NCI-H2029 (cell line): Measurements from ENCODE around the gene BRI3BP.
"Not testable (repeated sequence)": the region's sequence is repeated elsewhere in the genome, so short reads cannot be mapped to it uniquely, and the experiment has no call there.

ENCODE experiments used
- DNase-seq: peaks from one replicate; lab custom pipeline; 2025; lab: John Stamatoyannopoulos, UW

BRI3BP gene

GRCh38 chr12:124972211-124972610 is 21.2 kb upstream of the BRI3BP start:
- DNase-seq: no peak

DNA sequence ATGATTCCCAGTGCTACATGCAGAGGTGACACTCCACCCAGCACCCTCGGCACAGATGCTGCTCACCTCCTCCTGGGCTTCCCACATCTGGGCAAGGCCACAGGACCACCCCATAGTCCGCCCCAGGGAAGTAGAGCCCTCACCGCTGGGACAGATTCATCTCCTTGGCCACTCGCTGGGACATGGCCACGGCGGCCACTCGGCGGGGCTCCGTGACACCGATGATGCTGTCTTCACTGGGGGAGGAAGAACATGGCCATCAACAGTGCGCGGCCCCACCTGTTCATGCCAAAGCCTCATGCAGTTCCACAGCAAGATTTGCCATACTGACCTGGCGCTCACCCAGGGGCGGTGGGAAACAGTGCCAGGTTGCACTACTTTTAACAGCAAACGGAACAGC is 18.2 kb upstream of the BRI3BP start:
- no peak for DNase-seq

DNA sequence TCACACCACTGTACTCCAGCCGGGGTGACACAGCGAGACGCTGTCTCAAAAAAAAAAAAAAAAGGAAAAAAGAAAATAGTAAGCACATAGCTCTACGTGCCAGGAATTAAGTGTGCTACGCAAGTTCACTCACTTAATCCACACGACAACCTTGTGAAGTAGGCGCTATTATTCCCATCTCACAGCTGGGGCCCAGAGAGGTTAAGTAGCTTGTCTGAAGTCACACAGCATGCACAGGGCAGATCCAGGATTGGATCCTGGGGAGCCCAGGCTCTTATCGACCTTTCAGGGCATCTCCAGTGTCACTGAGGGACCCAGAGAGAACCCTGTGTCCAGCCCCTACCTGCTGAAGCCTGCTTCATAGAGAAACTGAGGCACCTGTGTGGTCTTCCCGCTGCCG is 16.4 kb upstream of the BRI3BP start:
- no peak for DNase-seq

- DNase-seq: no peak
Observed at GRCh38 chr12:124979568-124979967, 13.9 kb upstream of the BRI3BP start.

GRCh38 chr12:124980098-124980892 is 13.2 kb upstream of the BRI3BP start:
- no peak for DNase-seq

GRCh38 chr12:124986876-124987275 is 6.6 kb upstream of the BRI3BP start:
- not testable (repeated sequence) for DNase-seq

GRCh38 chr12:124992874-124993625 is 395 bp upstream of the BRI3BP start:
- peak; percentile 56 for DNase-seq

GRCh38 chr12:124994437-124994975 is 1.1 kb downstream of the BRI3BP start:
- no peak for DNase-seq

- DNase-seq: no peak
Observed at GRCh38 chr12:124995200-124995961, 1.9 kb downstream of the BRI3BP start.

DNA sequence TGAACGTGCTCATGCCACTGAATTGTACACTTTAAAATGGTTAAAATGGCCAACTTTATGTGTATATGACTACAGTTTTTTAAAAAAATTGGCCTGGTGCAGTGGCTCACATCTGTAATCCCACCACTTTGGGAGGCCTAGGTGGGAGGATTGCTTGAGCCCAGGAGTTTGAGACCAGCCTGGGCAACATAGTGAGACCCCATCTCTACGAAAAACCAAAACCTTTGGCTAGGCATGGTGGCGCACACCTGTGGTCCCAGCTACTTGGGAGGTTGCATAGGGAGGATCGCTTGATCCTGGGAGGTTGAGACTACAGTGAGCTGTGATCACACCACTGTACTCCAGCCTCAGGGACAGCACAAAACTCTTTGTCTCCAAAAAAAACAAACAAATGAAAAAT is 5.3 kb downstream of the BRI3BP start:
- no peak for DNase-seq

DNA sequence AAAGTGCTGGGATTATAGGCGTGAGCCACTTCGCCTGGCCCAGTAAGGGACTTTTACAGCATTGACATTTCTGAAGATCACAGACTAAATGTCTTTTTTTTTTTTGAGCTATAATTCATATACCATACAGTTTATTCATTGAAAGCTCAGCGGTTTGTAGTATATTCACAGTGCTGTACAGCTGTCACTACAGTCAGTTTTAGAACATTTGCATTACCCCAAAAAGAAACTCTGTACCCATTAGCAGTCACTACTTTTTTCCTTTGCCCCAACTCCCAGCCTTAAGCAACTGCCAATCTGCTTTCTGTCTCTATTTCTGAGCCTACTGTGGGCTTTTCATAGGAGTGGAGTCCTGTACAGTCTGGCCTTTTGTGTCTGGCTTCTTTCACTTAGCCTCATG is 8.2 kb downstream of the BRI3BP start:
- DNase-seq: no peak

DNA sequence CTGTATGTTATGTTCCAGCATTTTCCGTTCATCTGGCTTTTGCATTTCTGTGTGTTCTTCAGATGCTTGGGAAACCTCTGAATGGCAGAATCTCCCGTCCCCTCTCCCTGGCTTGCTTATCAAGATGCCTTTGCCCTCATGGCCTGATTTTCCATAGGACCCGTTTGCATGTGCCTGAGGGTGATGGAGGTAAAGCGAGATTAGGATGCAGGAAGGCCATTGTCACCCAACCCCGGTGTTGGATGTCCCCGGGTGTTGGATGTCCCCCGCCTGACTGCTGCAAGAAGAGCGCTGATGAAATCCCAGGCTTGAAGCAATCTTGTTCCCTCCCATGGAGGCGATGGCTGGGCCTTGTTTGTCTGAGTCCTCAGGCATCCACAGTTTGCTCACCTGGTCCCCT is 9.6 kb downstream of the BRI3BP start:
- DNase-seq: no peak

GRCh38 chr12:125004621-125005020 is 11.2 kb downstream of the BRI3BP start:
- no peak for DNase-seq

DNA sequence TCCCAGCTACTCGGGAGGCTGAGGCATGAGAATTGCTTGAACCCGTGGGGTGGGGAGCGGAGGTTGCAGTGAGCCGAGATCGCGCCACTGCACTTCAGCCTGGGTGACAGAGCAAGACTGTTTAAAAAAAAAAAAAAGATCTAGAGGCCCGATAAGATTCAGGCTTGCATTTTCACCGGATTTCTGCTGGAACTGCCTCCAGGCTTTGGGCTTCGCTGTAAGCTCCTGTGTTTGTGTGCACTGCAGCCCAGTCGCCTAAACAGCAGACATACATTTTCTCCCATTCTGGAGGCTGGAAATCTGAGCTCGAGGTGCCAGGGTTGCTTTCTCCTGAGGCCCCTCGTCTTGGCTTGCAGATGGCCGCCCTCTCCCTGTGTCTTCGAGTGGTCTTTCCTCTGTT is 12.2 kb downstream of the BRI3BP start:
- DNase-seq: no peak

GRCh38 chr12:125006365-125006764 is 12.9 kb downstream of the BRI3BP start:
- DNase-seq: no peak

- no peak for DNase-seq
Observed at GRCh38 chr12:125013816-125014442, 20.5 kb downstream of the BRI3BP start.

- no peak for DNase-seq
Observed at GRCh38 chr12:125014526-125014925, 21.1 kb downstream of the BRI3BP start.

DNA sequence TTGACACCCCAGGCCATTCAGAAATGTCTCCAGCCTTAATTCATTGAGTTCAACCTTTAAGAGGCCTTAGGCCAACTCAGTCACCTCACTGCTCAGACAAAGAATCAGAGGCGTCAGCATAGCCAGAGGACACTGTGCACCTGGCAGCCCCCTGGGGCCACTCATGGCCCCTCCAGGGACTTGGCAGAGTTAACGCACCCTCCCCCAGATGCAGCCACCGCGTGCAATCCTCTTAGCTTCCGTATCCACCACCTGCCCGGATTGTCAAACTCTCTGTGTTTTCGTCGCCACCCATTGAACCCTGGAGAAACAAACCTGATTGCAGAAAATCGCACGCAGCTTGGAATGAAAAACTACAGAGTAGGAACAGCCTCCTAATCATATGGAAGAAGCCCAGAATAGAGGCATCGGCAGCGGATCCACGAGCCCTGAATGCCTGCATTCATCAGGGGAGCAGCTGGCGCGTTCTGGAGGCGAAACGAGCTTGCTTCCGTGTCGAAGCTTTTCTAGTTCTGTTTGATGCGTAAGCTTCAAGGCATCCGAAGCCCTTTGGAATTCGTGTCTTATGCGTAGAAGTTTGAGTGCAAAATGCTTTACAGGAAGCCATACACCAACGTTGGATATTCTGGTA is 22.4 kb downstream of the BRI3BP start:
- DNase-seq: no peak

- DNase-seq: no peak
Observed at GRCh38 chr12:125017801-125018200, 24.4 kb downstream of the BRI3BP start.

- no peak for DNase-seq
Observed at GRCh38 chr12:125018356-125018755, 24.9 kb downstream of the BRI3BP start.

DNA sequence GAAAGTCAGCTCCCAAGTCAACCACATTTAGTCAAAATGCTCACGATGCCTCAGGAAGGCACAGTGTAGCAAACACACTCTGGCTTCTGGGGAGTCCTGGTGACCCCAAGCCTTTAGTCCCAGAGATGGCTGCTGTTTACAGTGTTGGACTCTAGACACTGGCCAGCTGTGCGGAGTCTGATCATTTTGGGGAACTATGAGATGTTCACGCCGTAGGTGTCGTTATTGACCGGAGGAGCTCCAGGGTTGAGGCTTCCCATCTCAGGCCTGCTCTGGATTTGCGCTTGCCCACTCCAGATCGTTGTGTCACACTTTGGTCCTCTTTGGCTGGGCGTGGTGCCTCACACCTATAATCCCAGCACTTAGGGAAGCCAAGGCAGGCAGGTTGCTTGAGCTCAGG is 27.7 kb downstream of the BRI3BP start:
- no peak for DNase-seq

DNA sequence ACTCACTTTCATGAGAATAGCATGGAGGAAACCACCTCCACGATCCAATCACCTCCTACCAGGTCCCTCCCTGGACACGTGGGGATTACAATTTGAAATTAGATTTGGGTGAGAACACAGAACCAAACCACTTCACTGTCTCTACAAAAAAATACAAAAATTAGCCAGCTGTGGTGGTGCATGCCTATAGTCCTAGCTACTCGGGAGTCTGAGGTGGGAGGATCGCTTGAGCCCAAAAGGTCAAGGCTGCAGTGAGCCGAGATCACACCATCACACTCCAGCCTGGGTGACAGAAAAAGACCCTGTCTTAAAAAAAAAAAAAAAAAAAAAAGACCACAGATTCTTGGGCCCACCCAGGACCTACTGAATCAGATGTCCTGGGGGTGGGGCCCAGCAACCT is 28.3 kb downstream of the BRI3BP start:
- no peak for DNase-seq
